ENCODE data around the gene A4GALT.
A peak's percentile ranks its signal among the peaks of the same experiment; 100 is the strongest.
"Not testable (repeated sequence)": the region's sequence is repeated elsewhere in the genome, so short reads cannot be mapped to it uniquely, and the experiment has no call there.

Gene A4GALT

DNA sequence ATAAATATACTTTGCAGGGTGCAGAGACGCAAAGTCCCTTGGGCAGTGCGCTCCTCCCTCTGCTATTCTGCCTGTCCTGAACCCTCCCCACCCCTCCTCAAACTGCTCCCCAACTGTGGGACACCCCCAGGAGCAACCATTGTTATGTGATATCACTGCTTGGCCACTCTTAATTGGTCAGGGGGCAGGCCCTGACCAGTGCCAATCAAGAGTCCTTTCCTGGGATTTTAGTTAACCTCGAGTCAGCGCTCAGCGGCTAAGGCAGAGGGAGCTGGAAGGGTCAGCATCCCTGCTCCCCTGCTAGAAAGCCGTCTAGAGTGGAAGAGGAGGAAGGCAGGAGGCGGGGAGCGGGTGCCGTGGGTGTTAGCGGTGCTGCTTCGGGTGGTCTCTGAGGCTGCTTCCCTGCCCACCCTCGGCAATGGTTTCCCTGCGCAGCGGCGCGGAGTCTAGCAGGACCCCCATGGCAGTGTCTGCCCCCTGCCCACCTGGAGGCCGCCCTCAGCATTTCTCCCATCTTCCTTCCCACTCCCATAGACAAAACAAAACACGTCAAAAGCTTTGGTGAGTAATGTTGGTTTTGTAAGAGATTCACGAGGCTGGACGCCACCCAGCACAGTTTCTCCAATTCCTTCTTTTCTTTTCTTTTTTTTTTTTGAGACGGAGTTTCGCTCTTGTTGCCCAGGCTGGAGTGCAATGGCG, 38.4 kb upstream of the A4GALT start:
- Histone ChIP-seq H3K4me2 (no peak overlapping the region), H3K36me3 (no peaks in the 10 kb centered on the region), H3K9me3 (no peaks in the 10 kb centered on the region), H3K27me3 (no peaks in the 10 kb centered on the region), H3K27ac (no peak overlapping the region), H3K9ac (no peak overlapping the region), H3K4me3 (no peak overlapping the region), H4K20me1 (no peaks in the 10 kb centered on the region), H3K4me1 (peaks cover 16% of the 10 kb centered on the region)
- no peak for TF ChIP-seq Cebpa-rat (IDR thresholded peaks at IDR 0.05)

DNA sequence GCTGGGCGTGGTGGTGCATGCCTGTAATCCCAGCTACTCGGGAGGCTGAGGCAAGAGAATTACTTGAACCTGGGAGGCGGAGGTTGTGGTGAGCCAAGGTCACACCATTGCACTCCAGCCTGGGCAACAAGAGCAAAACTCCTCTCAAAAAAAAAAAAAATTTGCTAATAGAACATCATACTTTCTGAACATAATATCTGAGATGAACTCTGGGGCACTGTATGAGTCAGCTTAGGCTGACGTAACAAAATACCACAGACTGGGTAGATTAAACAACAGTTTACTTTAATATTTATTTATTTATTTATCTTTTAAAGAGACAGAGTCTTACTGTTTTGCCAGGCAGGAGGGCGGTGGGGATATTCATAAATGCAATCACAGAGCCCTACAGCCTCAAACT, 34.9 kb upstream of the A4GALT start:
- not testable (repeated sequence) for H3K9ac ChIP-seq, H3K4me2 ChIP-seq, H3K27me3 ChIP-seq, H3K36me3 ChIP-seq, H3K9me3 ChIP-seq, H3K4me3 ChIP-seq, H4K20me1 ChIP-seq, H3K27ac ChIP-seq
- peaks cover 20% of the 10 kb centered on the region for H3K4me1 ChIP-seq

DNA sequence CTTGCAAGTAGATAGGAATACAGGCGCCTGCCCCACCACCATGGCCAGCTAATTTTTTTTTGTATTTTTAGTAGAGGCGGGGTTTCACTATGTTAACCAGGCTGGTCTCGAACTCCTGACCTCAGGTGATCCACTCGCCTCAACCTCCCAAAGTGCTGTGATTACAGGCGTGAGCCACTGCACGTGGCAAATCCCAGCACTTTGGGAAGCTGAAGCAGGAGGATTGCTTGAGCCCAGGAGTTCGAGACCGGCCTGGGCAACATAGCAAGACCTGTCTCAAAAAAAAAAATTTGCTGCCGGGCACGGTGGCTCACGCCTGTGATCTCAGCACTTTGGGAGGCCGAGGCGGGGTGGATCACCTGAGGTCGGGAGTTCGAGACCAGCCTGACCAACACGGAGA, 34.5 kb upstream of the A4GALT start:
- not testable (repeated sequence) for H3K4me3 ChIP-seq, H3K9me3 ChIP-seq, H4K20me1 ChIP-seq, H3K27ac ChIP-seq, H3K27me3 ChIP-seq, H3K36me3 ChIP-seq, H3K9ac ChIP-seq, H3K4me2 ChIP-seq
- H3K4me1 ChIP-seq, result peaks cover 20% of the 10 kb centered on the region

DNA sequence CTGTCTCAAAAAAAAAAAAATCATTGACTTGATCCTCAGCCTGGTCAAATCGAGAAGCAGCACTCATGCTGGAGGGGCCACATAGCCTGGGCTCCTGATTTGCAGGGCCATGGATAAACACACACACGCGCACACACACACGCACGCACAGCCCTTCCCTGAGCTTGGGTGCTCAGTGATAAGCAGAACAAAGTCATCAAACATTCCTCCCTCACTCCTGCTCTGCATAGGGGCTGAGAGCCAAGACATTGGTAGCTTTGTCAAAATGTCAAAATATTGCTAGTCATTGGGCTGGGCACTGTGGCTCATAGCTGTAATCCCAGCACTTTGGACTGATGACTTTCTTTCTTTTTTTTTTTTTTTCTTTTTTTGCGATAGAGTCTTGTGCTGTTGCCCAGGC, 34.0 kb upstream of the A4GALT start:
- no peak overlapping the region for H3K4me2 ChIP-seq
- no peak overlapping the region for H3K27ac ChIP-seq
- no peak for TF ChIP-seq Cebpa-rat (IDR thresholded peaks at IDR 0.05)
- no peak overlapping the region for H3K4me3 ChIP-seq
- no peaks in the 10 kb centered on the region for H3K27me3 ChIP-seq
- H3K9me3 ChIP-seq, result no peaks in the 10 kb centered on the region
- H4K20me1 ChIP-seq, result no peaks in the 10 kb centered on the region
- H3K36me3 ChIP-seq, result no peaks in the 10 kb centered on the region
- no peak overlapping the region for H3K9ac ChIP-seq
- H3K4me1 ChIP-seq, result peaks cover 20% of the 10 kb centered on the region

DNA sequence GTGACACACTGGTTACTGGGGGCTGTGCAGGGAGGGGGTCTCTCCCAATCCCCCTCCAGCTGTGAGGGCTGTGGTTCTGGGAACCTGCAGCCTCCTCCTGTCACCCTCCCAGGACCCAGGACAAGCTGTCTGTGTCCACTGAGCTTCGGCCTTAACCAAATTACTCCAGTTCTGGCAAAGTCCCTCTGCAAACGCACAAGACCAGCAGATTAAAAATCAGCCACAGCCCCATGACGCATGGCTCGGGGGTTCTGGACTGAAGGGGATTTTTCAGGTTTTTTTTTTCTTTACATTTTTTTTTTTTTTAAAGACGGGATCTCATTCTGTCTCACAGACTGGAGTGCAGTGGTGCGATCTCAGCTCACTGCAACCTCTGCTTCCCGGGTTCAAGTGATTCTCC, 32.2 kb upstream of the A4GALT start:
- no peak overlapping the region for H3K4me3 ChIP-seq
- no peaks in the 10 kb centered on the region for H3K9me3 ChIP-seq
- H4K20me1 ChIP-seq, result no peaks in the 10 kb centered on the region
- 0 out of 2 replicates have a peak overlapping the region, but pooled peaks have one; percentile 63 for H3K27ac ChIP-seq
- no peak overlapping the region for H3K9ac ChIP-seq
- H3K4me2 ChIP-seq, result no peak overlapping the region
- H3K4me1 ChIP-seq, result peaks cover 20% of the 10 kb centered on the region
- no peak for TF ChIP-seq Cebpa-rat (IDR thresholded peaks at IDR 0.05)
- H3K27me3 ChIP-seq, result no peaks in the 10 kb centered on the region
- no peaks in the 10 kb centered on the region for H3K36me3 ChIP-seq

DNA sequence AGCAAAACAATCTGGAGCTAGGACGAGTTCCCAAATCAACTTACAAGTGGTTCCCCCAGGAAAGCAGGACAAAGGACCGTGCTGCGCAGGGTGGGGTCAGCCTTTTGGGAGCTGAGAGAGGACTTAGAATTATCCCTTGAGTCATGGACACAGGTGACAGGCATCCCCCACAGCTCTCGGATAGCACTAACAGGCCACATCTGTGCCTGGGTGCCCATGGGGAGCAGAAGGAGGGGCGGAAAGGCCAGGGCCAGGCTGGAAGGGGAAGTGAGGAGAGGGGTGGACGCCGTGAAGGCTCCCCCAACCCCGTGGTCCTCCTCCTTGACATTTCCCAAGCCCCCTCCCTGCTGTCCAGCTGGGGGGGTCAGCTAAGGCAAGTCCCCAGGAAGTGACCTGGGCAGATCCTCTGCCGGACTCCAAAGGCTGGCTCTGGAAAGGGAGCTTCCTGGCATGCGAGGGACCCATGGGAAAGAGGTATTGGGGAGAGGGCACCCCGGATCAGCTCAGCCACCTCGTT, 31.6 kb upstream of the A4GALT start:
- peaks cover 20% of the 10 kb centered on the region for H3K4me1 ChIP-seq
- no peak overlapping the region for H3K4me3 ChIP-seq
- no peak for TF ChIP-seq Cebpa-rat (IDR thresholded peaks at IDR 0.05)
- no peaks in the 10 kb centered on the region for H3K36me3 ChIP-seq
- 0 out of 2 replicates have a peak overlapping the region, but pooled peaks have one; percentile 50 for H3K9ac ChIP-seq
- peak overlapping the region; percentile 77 for H3K4me2 ChIP-seq
- H3K27ac ChIP-seq, result peak overlapping the region; percentile 63
- H3K9me3 ChIP-seq, result no peaks in the 10 kb centered on the region
- no peaks in the 10 kb centered on the region for H4K20me1 ChIP-seq
- no peaks in the 10 kb centered on the region for H3K27me3 ChIP-seq

DNA sequence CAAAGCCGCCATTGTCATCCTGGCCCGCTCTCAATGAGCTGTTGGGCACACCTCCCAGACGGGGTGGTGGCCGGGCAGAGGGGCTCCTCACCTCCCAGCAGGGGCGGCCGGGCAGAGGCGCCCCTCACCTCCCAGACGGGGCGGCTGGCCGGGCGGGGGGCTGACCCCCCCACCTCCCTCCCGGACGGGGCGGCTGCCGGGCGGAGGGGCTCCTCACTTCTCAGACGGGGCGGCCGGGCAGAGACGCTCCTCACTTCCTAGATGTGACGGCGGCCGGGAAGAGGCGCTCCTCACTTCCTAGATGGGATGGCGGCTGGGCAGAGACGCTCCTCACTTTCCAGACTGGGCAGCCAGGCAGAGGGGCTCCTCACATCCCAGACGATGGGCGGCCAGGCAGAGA, 29.8 kb upstream of the A4GALT start:
- not testable (repeated sequence) for H3K9me3 ChIP-seq, H3K27me3 ChIP-seq, H3K4me2 ChIP-seq, H3K4me3 ChIP-seq, H3K9ac ChIP-seq, H3K27ac ChIP-seq, H3K36me3 ChIP-seq, H4K20me1 ChIP-seq
- peaks cover 20% of the 10 kb centered on the region for H3K4me1 ChIP-seq

DNA sequence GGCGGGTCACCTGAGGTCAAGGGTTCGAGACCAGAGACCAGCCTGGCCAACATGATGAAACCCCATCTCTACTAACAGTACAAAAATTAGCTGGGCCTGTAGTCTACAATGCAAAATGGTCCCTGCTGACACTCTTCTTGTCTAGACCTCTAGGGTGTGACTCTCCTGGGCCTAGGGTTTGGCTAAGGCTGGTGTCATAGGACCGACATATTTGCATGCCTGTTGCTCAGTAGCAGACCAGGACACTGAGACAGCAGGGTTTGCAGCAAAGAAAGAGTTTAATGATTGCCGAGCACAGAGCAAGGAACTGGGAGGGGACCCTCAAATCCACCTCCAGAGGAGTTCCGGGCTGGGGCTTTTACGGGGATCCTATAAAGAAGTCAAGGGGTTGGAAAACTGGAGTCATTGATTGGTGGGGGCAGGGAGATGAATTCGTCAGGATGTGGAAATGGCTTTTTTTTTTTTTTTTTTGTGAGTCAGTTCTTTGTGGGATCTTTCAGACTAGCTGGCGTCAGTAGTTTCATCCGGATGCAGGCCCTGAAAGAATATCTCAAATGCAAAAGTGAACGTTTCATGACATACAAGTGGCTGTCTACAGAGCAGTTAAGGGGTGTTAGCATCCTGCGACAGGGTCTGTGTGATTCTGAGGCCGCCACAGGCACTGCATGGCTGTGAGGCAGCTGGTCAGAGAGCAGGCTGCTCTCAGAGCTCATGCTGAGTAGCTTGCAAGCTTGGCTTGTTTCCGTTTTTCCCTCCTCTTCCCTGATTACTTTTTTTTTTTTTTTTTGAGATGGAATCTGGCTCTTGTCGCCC, 27.2 kb upstream of the A4GALT start:
- no peak overlapping the region for H3K9ac ChIP-seq
- H4K20me1 ChIP-seq, result no peaks in the 10 kb centered on the region
- no peak for TF ChIP-seq Cebpa-rat (IDR thresholded peaks at IDR 0.05)
- H3K9me3 ChIP-seq, result no peaks in the 10 kb centered on the region
- H3K4me3 ChIP-seq, result no peak overlapping the region
- no peaks in the 10 kb centered on the region for H3K27me3 ChIP-seq
- H3K36me3 ChIP-seq, result no peaks in the 10 kb centered on the region
- no peak overlapping the region for H3K4me2 ChIP-seq
- H3K27ac ChIP-seq, result no peak overlapping the region
- peaks cover 29% of the 10 kb centered on the region for H3K4me1 ChIP-seq

DNA sequence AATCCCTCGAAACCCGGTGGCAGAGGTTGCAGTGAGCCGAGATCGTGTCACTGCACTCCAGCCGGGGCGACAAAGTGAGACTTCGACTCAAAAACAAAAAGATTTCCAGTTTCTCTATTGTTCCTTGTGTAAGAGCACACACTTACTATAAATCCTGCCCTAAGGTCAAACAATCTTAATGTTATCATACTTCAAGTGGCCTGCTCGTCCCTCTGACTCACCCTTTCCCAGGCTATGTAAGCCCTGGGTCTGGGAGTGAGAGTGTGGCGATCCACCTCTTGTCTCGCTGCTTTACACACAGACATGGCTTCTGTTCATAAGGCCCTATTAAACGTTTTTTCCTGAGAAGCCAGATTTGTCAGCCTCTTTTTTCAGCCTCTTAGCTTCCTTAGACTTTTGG, 24.4 kb upstream of the A4GALT start:
- H4K20me1 ChIP-seq, result no peaks in the 10 kb centered on the region
- TF ChIP-seq Cebpa-rat (IDR thresholded peaks at IDR 0.05), result no peak
- H3K4me2 ChIP-seq, result no peak overlapping the region
- no peaks in the 10 kb centered on the region for H3K36me3 ChIP-seq
- H3K4me3 ChIP-seq, result no peak overlapping the region
- peaks cover 18% of the 10 kb centered on the region for H3K4me1 ChIP-seq
- no peaks in the 10 kb centered on the region for H3K9me3 ChIP-seq
- H3K27me3 ChIP-seq, result no peaks in the 10 kb centered on the region
- H3K27ac ChIP-seq, result no peak overlapping the region
- H3K9ac ChIP-seq, result no peak overlapping the region

DNA sequence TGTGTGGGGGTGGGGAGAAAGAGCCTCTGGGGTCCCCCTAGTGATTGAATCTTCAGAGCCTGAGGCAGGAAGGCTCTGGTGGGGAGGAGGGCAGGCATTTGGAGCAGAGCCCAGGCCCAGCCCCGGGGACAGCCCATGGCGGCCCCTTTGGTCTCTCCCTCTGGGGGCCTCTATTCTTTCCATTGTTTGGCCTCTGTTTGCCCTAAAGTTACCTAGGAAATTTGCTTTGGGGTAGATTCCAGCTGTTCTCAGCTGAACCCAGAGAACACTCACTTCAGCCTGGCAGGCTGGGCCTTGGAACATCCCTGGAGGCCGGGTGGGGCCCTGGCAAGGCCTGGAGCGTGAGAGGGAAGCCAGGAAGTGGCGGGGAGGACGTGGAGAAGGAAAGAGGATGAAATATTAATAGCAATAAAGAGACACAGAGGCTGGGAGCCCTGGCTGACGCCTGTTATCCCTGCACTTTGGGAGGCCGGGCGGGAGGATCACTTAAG, 22.9 kb upstream of the A4GALT start:
- Histone ChIP-seq H3K27me3 (no peaks in the 10 kb centered on the region), H4K20me1 (no peaks in the 10 kb centered on the region), H3K4me2 (peak overlapping the region; percentile 56), H3K27ac (peak overlapping the region; percentile 31), H3K4me1 (peaks cover 20% of the 10 kb centered on the region), H3K9me3 (no peaks in the 10 kb centered on the region), H3K36me3 (no peaks in the 10 kb centered on the region), H3K9ac (no peak overlapping the region), H3K4me3 (no peak overlapping the region)
- TF ChIP-seq Cebpa-rat (IDR thresholded peaks at IDR 0.05), result no peak

All from BLaER1 (cell line).